AG10803 (cell line): ENCODE data around the gene CEP250.

Experiments used
- DNase-seq: peaks from one replicate; pipeline ENCODE4 v3.0.0; 2010; ENCODE audit warnings: low read depth
- H3K4me3 ChIP-seq: 2 replicates; pipeline ENCODE4 v1.5.1; 2011; ENCODE audit warnings: mild to moderate bottlenecking, low read length, control low read depth
- CTCF ChIP-seq: conservative IDR thresholded peaks from 2 replicates; pipeline ENCODE4 v1.5.1; 2011; ENCODE audit warnings: mild to moderate bottlenecking, low read length, control low read depth, inconsistent platforms

CEP250 gene

GRCh38 chr20:35558451-35558850, 103.1 kb downstream of the CEP250 start:
- DNase-seq = no peak
- no peak overlapping the region for H3K4me3 ChIP-seq
- TF ChIP-seq CTCF = no peak

GRCh38 chr20:35559042-35559693, 103.8 kb downstream of the CEP250 start:
- no peak overlapping the region for H3K4me3 ChIP-seq
- no peak for DNase-seq
- no peak for TF ChIP-seq CTCF

DNA sequence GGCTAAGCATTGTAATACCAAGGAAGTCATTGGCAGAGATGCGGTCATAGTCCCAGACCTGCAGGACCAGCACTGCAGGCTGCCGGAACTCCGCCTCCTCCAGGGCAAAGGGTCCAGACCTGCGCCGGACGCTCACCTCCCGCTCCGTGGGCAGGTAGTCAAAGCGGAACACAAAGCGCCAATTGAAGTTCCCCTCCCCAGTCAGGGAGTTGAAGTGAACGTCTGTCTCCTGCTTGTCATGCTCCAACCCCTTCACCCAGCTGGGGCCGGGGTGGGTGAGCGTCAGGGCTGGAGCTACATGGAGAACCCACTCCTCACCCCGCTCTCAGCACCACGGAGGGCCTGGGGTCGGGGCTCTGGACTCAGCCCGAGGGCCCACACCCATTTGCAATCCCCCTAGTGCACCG, 104.7 kb downstream of the CEP250 start:
- H3K4me3 ChIP-seq = no peak overlapping the region
- no peak for DNase-seq
- no peak for TF ChIP-seq CTCF

GRCh38 chr20:35560541-35560940, 105.1 kb downstream of the CEP250 start:
- TF ChIP-seq CTCF = no peak
- no peak overlapping the region for H3K4me3 ChIP-seq
- DNase-seq = no peak

DNA sequence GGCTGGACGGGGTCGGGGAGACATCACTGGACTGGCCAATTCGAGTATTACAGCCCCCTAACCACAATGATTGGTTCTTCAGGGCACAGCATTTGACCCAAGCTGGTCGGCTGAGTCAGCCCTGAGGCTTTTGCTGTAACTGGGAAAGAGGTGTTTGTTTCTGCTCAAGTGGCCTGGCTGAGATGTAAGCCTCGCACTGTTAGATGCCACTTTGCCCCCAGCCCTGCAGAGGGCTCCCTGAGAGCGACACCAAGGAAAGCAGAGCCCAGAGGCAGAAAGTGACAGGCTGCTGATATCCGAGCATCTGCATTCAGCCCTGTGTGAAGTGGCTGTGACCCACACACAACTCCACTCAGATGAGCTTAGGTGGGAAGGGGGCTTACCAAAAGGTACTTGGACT, 105.9 kb downstream of the CEP250 start:
- DNase-seq = peak; percentile 48
- no peak overlapping the region for H3K4me3 ChIP-seq
- peak; percentile 43 for TF ChIP-seq CTCF

GRCh38 chr20:35561671-35562070, 106.3 kb downstream of the CEP250 start:
- TF ChIP-seq CTCF = no peak
- no peak overlapping the region for H3K4me3 ChIP-seq
- DNase-seq = no peak

GRCh38 chr20:35562541-35563110, 107.2 kb downstream of the CEP250 start:
- no peak overlapping the region for H3K4me3 ChIP-seq
- no peak for TF ChIP-seq CTCF
- no peak for DNase-seq
